Measurements from ENCODE around the gene ARHGEF18. TPM values are rescaled to one million over a fixed set of nuclear protein-coding genes. Genes with fewer than 3 reads are reported as not detected.

The ARHGEF18 gene
- total and polyA plus RNA-seq, 2 experiments from 2014 or later: 12.8 to 47.6 TPM

DNA sequence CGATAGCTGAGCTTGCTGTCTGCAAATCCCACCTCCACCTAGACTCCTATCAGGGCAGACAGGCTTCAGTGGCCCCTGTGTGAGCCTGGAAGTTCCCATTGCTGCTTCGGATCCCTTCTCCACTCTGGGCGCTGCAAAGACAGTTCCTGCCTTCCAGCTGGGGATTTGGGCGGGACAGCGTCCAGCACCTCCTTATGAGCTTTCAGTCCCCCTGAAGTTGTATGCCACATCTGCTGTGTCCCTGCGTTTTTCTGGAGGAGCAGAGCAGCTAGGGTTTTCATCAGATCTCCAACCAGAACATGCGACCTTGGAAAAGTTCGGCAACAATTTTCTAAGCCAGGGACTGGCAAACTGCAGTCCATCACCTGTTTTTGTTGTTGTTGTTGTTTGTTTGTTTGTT is 38.0 kb downstream of the ARHGEF18 start (continued):
- TF ChIP-seq, protein P1, sequence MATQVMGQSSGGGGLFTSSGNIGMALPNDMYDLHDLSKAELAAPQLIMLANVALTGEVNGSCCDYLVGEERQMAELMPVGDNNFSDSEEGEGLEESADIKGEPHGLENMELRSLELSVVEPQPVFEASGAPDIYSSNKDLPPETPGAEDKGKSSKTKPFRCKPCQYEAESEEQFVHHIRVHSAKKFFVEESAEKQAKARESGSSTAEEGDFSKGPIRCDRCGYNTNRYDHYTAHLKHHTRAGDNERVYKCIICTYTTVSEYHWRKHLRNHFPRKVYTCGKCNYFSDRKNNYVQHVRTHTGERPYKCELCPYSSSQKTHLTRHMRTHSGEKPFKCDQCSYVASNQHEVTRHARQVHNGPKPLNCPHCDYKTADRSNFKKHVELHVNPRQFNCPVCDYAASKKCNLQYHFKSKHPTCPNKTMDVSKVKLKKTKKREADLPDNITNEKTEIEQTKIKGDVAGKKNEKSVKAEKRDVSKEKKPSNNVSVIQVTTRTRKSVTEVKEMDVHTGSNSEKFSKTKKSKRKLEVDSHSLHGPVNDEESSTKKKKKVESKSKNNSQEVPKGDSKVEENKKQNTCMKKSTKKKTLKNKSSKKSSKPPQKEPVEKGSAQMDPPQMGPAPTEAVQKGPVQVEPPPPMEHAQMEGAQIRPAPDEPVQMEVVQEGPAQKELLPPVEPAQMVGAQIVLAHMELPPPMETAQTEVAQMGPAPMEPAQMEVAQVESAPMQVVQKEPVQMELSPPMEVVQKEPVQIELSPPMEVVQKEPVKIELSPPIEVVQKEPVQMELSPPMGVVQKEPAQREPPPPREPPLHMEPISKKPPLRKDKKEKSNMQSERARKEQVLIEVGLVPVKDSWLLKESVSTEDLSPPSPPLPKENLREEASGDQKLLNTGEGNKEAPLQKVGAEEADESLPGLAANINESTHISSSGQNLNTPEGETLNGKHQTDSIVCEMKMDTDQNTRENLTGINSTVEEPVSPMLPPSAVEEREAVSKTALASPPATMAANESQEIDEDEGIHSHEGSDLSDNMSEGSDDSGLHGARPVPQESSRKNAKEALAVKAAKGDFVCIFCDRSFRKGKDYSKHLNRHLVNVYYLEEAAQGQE (IDR thresholded peaks at IDR 0.05; ENCODE audit: unreplicated experiment): no peak
- TF ChIP-seq, protein P2, sequence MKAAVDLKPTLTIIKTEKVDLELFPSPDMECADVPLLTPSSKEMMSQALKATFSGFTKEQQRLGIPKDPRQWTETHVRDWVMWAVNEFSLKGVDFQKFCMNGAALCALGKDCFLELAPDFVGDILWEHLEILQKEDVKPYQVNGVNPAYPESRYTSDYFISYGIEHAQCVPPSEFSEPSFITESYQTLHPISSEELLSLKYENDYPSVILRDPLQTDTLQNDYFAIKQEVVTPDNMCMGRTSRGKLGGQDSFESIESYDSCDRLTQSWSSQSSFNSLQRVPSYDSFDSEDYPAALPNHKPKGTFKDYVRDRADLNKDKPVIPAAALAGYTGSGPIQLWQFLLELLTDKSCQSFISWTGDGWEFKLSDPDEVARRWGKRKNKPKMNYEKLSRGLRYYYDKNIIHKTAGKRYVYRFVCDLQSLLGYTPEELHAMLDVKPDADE (IDR thresholded peaks at IDR 0.05): no peak
- TF ChIP-seq ZNF331 (CRISPR knock-in tag; IDR thresholded peaks at IDR 0.05; ENCODE audit: low read depth) (no peak), EZH2phosphoT487 (IDR thresholded peaks at IDR 0.05; ENCODE audit: unreplicated experiment) (no peak)

DNA sequence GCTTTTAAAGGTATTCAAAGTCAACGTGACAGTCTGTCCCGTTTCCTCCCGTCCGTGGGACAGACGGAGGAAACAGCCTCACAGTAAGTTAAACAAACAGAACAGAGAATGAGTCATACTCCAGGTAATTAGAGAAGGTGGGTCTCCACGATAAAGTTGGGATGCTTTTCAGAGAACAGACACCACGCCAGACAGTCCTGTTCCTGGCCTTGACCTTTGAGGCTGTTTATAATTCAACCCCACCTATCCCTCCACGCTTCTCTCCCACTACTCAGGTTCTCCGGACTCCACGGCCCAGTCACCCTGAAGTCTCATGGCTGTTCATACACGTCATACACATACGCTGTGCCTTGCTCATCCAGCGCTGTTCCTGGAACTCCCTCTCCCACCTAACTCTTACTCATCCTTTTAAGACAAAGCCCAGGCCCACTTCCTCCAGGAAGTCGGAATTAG is 42.5 kb downstream of the ARHGEF18 start:
- H3K27ac ChIP-seq (ENCODE audit: low read depth): 0 out of 2 replicates have a peak overlapping the region, but pooled peaks have one; percentile 14
- ATAC-seq: no peak
- H4K20me1 ChIP-seq (replicated peaks; ENCODE audit: insufficient read depth): no peaks in the 10 kb centered on the region; the same call in 1 of the 2 replicates
- DNase-seq (ENCODE audit: low spot score): no peak
- H3K36me3 Mint-ChIP-seq (ENCODE audit: low read depth): no peaks in the 10 kb centered on the region
- no peak overlapping the region for H3K27ac Mint-ChIP-seq
- H3K9me3 Mint-ChIP-seq: no peaks in the 10 kb centered on the region
- H3K4me3 ChIP-seq: no peak overlapping the region
- H3F3A ChIP-seq (replicated peaks; ENCODE audit: low read depth): no peaks in the 10 kb centered on the region
- H3K4me1 ChIP-seq (ENCODE audit: insufficient read depth): peaks cover 4% of the 10 kb centered on the region
- H3K4me2 ChIP-seq: no peak overlapping the region
- H3K27me3 ChIP-seq (ENCODE audit: insufficient read depth): no peaks in the 10 kb centered on the region
- H3K9me2 ChIP-seq (ENCODE audit: insufficient read depth): no peaks in the 10 kb centered on the region
- peaks cover 11% of the 10 kb centered on the region for H3K79me2 ChIP-seq (replicated peaks; ENCODE audit: insufficient read depth)
- no peak overlapping the region for H2AFZ ChIP-seq
- H3K36me3 ChIP-seq (ENCODE audit: insufficient read depth): no peaks in the 10 kb centered on the region
- peaks cover 7% of the 10 kb centered on the region for H3K4me1 Mint-ChIP-seq
- H3K27me3 Mint-ChIP-seq (ENCODE audit: insufficient read depth, low read depth, poor library complexity): peaks cover 6% of the 10 kb centered on the region
- TF ChIP-seq ZNF331 (CRISPR knock-in tag; IDR thresholded peaks at IDR 0.05; ENCODE audit: low read depth): no peak
- no peak overlapping the region for H3K4me3 Mint-ChIP-seq

DNA sequence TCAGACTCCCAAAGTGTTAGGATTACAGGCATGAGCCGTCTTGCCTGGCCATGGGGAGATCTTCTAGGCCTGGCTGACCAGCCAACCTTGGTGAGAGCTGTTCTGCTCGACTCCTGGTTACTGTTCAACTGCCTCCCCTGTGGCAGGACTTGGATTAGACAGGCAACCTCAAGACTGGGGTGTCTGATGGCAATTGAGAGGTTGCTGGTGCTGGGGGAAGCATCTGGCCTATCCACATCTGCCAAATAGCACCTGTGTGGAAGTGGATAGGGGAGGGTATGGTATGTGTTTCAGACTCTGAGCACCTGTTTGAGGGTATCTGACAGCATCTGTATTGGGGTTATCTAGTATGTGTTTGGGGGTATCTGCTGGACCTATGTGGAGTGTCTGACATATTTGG is 44.7 kb downstream of the ARHGEF18 start:
- Histone ChIP-seq H3F3A (replicated peaks; ENCODE audit: low read depth) (no peaks in the 10 kb centered on the region), H2AFZ (no peak overlapping the region), H3K27me3 (ENCODE audit: insufficient read depth) (no peaks in the 10 kb centered on the region), H3K79me2 (replicated peaks; ENCODE audit: insufficient read depth) (peaks cover 34% of the 10 kb centered on the region), H3K36me3 (ENCODE audit: insufficient read depth) (no peaks in the 10 kb centered on the region), H3K4me2 (no peak overlapping the region), H3K9me2 (ENCODE audit: insufficient read depth) (no peaks in the 10 kb centered on the region), H3K4me1 (ENCODE audit: insufficient read depth) (peaks cover 6% of the 10 kb centered on the region), H3K4me3 (no peak overlapping the region), H4K20me1 (replicated peaks; ENCODE audit: insufficient read depth) (no peaks in the 10 kb centered on the region; the same call in none of the 2 replicates), H3K27ac (ENCODE audit: low read depth) (no peak overlapping the region)
- DNase-seq (ENCODE audit: low spot score): no peak
- H3K9me3 Mint-ChIP-seq: no peaks in the 10 kb centered on the region
- H3K27me3 Mint-ChIP-seq (ENCODE audit: insufficient read depth, low read depth, poor library complexity): peaks cover 3% of the 10 kb centered on the region
- H3K4me3 Mint-ChIP-seq: peak overlapping the region; percentile 55
- ATAC-seq: no peak
- no peak overlapping the region for H3K27ac Mint-ChIP-seq
- H3K36me3 Mint-ChIP-seq (ENCODE audit: low read depth): no peaks in the 10 kb centered on the region
- peaks cover 5% of the 10 kb centered on the region for H3K4me1 Mint-ChIP-seq
- TF ChIP-seq ZNF331 (CRISPR knock-in tag; IDR thresholded peaks at IDR 0.05; ENCODE audit: low read depth): no peak
- TF ChIP-seq STAT1 (IDR thresholded peaks at IDR 0.05; ENCODE audit: unreplicated experiment): no peak
- TF ChIP-seq NANOG (IDR thresholded peaks at IDR 0.05; ENCODE audit: borderline replicate concordance): no peak
- TF ChIP-seq CREB1 (CRISPR knock-in tag; IDR thresholded peaks at IDR 0.05; ENCODE audit: low read depth): no peak
- TF ChIP-seq, protein P2 (IDR thresholded peaks at IDR 0.05): no peak
- no peak for TF ChIP-seq JUNB (IDR thresholded peaks at IDR 0.05; ENCODE audit: unreplicated experiment)
- TF ChIP-seq, protein P3, sequence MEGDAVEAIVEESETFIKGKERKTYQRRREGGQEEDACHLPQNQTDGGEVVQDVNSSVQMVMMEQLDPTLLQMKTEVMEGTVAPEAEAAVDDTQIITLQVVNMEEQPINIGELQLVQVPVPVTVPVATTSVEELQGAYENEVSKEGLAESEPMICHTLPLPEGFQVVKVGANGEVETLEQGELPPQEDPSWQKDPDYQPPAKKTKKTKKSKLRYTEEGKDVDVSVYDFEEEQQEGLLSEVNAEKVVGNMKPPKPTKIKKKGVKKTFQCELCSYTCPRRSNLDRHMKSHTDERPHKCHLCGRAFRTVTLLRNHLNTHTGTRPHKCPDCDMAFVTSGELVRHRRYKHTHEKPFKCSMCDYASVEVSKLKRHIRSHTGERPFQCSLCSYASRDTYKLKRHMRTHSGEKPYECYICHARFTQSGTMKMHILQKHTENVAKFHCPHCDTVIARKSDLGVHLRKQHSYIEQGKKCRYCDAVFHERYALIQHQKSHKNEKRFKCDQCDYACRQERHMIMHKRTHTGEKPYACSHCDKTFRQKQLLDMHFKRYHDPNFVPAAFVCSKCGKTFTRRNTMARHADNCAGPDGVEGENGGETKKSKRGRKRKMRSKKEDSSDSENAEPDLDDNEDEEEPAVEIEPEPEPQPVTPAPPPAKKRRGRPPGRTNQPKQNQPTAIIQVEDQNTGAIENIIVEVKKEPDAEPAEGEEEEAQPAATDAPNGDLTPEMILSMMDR (conservative IDR thresholded peaks at IDR 0.05; ENCODE audit: low read depth in 2 of 2): no peak
- TF ChIP-seq, protein P1 (IDR thresholded peaks at IDR 0.05; ENCODE audit: unreplicated experiment): no peak
- TF ChIP-seq ZNF114 (CRISPR knock-in tag; IDR thresholded peaks at IDR 0.05): no peak
- TF ChIP-seq EZH2phosphoT487 (IDR thresholded peaks at IDR 0.05; ENCODE audit: unreplicated experiment): no peak
- TF ChIP-seq EZH2 (IDR thresholded peaks at IDR 0.05; ENCODE audit: low read depth, unreplicated experiment): no peak
